Stimulated activated CD8-positive, alpha-beta memory T cell treated with anti-CD3 and anti-CD28 coated beads, Interleukin-7, amount 100 ng/mL, for 1 hour (primary cell): ENCODE measurements around the gene TLE3.
"Not testable (repeated sequence)": the region's sequence is repeated elsewhere in the genome, so short reads cannot be mapped to it uniquely, and the experiment has no call there.

ENCODE experiments used
- DNase-seq, 2 donors: peaks; one replicate each; pipeline ENCODE4 v3.0.0-alpha.2; 2020; ENCODE audit warnings: low read depth in 2 of 2

Gene TLE3

DNA sequence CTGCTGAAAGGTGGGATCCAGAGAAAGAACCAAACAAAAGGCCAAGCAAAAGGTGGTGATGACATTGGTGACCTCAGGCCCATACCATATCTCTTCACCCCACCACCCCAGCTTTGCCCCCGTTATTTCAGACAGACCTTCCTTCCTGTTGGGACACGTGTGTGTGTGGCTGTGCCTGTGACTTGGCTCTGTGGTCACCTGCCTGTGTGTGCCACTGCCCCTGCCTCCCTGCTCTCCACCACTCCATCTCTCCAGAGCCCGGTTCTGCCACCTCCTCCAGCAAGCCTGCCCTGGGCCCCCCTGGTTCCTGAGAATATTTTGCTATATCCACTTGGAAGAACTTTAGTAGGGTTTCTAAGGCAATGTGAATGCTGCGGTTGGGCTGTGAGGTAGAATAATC, 28.6 kb upstream of the TLE3 start:
- DNase-seq, result no peak

- DNase-seq, result no peak
Measured at GRCh38 chr15:70125605-70126004, 27.9 kb upstream of the TLE3 start.

DNA sequence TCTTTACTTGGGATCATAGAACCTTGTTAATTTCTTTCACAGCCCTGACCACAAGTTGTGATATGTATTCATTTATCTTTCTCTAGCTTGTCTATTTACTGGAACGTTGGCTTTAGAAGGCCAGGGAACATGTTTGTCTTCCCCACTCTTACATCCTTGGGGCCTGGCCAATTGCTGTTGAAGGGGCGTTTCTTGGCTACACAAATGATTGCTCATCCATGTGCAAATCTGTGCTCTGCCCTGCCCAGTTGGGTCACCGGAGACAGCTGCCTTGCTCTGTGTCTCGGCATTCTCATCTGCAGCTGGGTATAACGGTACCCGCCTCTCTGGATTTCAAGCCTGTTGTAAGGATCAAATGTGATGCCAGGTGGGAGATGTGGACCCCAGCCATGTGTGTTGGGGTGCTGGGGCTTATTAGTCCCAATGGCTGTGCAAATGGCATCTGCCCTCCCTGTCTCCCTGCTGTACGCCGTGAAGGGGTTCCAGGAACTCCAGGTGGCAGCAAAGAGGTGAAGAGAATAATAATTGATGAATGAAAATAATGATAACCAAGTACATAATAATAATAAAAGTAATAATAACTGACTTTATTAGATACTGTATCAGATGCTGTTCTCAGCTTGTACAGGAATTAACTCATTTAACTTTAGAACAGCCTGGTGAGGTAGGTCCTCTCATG, 24.0 kb upstream of the TLE3 start:
- DNase-seq, result no peak

DNA sequence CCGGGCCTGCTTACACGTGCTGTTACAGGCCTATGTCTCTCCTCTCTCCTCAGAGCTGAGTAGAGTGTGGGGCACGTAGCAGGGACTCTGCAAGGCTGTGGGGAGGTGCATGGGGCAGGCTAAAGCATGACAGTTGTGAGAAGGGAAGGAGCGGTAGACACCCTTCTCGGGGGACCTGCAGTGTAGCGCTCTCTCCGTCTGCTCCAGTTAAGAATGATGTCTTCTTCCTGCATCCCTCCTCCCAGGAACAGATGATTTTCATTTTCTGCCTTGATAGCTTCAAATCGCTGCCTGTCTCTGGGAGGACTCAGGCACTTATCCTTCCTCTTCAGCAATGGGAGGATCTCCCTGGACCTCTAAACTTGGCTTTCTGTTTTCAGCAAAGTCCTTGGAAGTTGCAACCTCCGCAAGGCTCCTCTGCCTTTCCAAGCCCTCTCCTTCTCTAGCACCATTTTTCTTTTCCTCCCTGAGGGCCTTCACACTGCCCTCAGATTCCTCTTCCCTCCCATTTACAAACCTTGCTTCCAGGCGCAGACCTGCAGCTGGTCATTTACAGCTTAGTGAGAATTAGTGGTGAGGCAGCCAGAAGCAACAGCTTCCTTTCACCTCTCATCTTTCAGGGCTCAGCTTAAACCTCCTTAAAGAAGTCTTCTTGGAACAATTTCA, 23.4 kb upstream of the TLE3 start:
- no peak for DNase-seq

DNA sequence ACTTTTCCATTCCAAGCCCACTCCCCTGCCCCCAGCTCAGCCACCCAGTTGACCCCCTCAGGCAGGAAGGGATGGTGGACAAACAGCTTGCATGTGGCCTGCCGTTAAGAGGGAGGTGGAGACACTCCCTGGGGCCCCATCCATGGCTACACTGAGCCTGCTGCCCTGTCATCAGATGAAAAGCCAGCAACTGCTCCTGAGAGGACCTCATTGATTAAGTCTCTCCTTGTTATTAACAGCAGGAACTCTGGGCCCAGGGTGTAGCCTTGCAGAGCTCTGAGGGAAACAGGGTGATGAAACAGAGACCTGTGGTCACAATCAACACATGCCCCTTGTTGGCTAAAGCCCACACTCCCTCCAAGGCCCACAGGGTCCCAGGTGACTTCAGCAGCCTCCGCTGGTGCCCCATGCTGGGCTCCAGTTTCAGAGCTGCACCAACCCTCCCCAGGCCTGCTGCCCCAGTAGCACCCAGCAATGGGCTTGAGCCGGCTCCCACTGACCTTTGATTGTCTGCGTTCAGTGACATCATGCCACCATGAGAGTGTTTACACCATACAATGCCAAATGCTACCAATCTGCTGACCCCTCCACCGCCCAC, 22.3 kb upstream of the TLE3 start:
- DNase-seq, result no peak

DNA sequence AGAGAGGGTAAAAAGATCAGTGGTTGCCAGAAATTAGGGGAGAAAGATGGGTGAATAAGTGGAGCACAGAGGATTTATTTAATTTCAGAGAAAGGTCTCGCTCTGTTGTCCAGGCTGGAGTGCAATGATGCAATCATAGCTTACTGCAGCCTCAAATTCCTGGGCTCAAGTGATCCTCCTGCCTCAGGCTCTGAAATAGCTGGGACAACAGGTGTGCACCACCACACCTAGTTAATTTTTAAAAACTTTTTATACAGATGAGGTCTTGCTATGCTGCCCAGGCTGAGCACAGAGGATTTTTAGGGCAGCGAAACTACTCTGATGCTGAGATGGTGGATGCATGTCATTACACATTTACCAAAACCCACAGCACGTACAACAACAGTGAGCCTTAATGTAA, 20.9 kb upstream of the TLE3 start:
- DNase-seq, result no peak

GRCh38 chr15:70116317-70116716, 18.6 kb upstream of the TLE3 start:
- no peak for DNase-seq

DNA sequence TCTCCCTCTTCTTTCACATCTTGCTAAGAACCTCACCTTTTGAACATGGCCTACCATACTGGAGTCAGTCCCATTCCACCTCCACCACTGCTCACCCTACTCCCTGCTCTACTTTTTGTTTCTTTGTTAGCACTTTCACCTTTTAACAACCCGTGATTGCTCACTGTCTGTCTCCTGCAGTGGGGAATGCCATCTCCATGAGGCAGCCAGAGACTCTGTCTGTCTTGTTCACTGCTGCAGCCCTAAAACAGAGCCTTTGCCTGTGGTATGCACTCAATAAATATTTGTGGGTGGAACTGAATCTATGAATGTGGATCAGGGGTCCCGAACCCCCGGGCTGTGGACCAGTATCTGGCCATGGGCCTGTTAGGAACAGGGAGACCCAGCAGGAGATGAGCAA, 16.5 kb upstream of the TLE3 start:
- no peak for DNase-seq

GRCh38 chr15:70113304-70113700, 15.6 kb upstream of the TLE3 start:
- no peak for DNase-seq

- DNase-seq, result not testable (repeated sequence)
Measured at GRCh38 chr15:70112572-70113303, 15.0 kb upstream of the TLE3 start.

GRCh38 chr15:70112074-70112395, 14.3 kb upstream of the TLE3 start:
- no peak for DNase-seq

DNA sequence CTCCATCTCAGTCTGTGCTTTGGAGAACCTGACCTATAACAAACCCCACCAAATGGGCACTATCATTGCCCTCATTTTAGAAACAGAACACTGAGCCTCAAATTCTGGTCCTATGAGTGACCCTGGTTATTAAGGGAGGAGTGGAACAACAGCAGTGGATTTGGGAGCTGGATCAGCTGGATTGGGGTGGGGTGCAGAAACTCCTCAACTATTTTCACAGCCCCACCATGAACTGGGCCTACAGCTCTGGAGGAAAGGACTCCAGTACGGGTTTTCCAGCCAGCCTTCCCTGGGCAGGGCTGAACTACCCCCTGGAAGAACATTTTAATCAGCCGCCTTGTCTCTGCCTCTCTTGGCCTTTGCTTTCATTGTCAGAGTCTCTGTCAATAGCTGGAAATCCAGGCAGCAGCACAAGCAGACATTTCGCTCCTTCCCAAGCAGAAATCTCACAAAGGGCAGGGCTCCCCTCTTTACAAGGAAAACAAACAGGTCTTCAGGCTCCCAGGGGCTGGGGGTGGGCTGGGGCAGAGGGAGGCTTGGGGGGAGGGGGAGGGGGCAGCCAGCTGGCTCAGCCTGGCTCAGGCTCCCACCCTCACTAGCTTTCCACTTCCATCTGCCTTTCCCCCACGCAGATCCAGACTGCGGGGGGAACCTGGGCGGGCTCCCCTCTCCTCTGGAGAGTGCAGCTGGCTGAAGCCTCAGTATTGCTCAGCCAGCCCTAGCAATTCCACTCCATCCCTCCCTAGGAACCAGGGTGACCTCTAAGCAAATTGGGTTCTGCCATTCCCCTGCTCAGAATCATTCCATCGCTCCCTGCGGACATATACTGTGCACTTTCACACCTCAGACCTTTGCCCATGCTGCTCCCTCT, 13.7 kb upstream of the TLE3 start:
- no peak for DNase-seq

GRCh38 chr15:70109978-70110377, 12.3 kb upstream of the TLE3 start:
- DNase-seq, result no peak

DNA sequence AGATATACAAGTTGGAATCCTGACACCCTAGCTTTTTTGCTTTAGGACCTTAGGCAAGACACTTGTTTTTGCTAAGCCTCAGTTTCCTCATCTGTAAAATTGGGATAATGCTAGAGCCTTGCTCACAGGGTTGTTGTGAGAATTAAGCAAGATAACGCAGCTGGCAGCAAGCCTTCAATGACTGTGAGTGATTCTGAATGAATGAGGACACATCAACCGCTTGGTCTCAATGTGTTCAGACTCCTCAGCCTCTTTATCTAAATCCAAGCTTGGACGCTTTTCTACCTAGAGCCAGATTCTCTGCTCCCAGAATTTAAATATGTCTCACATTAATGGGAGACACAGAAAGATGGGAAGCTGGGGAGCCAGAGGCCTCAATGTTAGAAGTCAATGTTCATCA, 11.8 kb upstream of the TLE3 start:
- no peak for DNase-seq

GRCh38 chr15:70103880-70104626, 6.3 kb upstream of the TLE3 start:
- no peak for DNase-seq

GRCh38 chr15:70102827-70103226, 5.1 kb upstream of the TLE3 start:
- no peak for DNase-seq

- DNase-seq, result no peak
Measured at GRCh38 chr15:70101459-70102113, 3.9 kb upstream of the TLE3 start.

DNA sequence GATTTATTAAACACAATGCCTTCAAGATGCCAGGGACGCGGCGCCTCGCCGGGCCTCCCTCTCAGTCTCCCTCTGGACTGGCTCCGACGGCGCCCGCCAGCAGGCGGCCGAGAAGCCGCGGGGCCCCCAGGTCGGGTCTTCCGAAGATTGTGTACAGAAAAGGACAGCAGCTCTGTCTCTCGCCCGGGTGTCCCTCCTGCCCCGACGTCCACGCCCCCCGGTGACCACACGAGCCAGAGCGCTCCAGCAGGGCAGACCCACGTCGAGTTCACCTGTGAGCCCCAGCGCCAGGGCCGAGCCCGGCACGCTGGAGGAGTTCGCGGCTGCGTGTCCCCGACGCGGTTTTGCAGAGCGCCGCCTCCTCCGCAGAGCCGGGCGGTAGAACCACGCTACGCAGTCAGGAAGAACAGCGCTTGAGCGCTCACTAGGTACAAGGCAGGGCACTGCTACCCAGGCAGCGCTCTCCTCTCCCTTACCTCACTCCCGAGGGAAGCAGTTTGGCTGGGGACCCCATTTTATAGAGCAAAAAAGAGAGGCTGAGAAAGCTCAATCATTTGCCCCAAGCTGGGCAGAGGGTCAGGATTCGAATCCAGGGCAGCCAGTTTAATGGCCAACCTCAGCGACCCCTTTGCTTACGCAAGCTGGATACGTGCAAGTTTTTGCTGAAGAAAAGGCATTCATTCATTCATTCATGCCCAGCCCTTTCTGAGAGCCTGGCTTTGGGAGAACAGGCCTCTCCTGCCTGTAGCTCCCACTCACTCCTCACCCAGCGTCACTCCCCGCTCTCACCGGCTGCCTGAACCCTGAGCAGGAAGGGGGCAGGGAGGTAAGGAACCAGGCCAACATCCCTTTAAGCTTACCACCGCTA, 3.0 kb upstream of the TLE3 start:
- peak in 1 of 2 donors; percentile 24 for DNase-seq

GRCh38 chr15:70099967-70100473, 2.3 kb upstream of the TLE3 start:
- DNase-seq, result no peak
